ENCODE results near the gene MEOX2. TPM values are rescaled to one million over a fixed set of nuclear protein-coding genes. Genes with fewer than 3 reads are reported as not detected.
A peak's percentile ranks its signal among the peaks of the same experiment; 100 is the strongest.

The MEOX2 gene
- 17.1 TPM for total RNA-seq
- long read RNA-seq, transcript MEOX2-201 (3 exons, 2,500 nt) = major isoform, 18 of 19 reads
- long read RNA-seq, partial matches to known transcripts = 1 of 19 reads
- long read RNA-seq, other reads (novel, unspliced or antisense) = 0 of 19 reads

- DNase-seq = peak; percentile 68
- TF ChIP-seq CTCF (IDR thresholded peaks at IDR 0.05) = no peak
- H3K4me3 ChIP-seq = peak within 1 kb of the TSS; percentile 57
- peaks cover 42% of the 10 kb centered on the region for H3K27me3 ChIP-seq (ENCODE audit: low read depth)
- no peaks in the 10 kb centered on the region for H3K4me1 ChIP-seq
- no peaks in the 10 kb centered on the region for H3K9me3 ChIP-seq
- H3K27ac ChIP-seq = peak within 1 kb of the TSS; percentile 80
- H3K36me3 ChIP-seq = no peaks in the 10 kb centered on the region
- intact Hi-C loops (cut with DNase I) = no loop called here
- ATAC-seq = peak; percentile 81 to 91
Measured at GRCh38 chr7:15686295-15686956, at the start of gene MEOX2. MEOX2 (minus strand) TSS chr7:15686683; CDS start chr7:15686402, 281 bp downstream.

- no peak for ATAC-seq
- H3K27me3 ChIP-seq (ENCODE audit: low read depth) = no peaks in the 10 kb centered on the region
- no peak overlapping the region for H3K4me3 ChIP-seq
- no peaks in the 10 kb centered on the region for H3K4me1 ChIP-seq
- H3K9me3 ChIP-seq = no peaks in the 10 kb centered on the region
- H3K36me3 ChIP-seq = no peaks in the 10 kb centered on the region
- intact Hi-C loops (cut with DNase I) = no loop called here
- DNase-seq = no peak
- no peak for TF ChIP-seq CTCF (IDR thresholded peaks at IDR 0.05)
- no peak overlapping the region for H3K27ac ChIP-seq
Measured at GRCh38 chr7:15729746-15730145, 43.3 kb upstream of the MEOX2 start.

GRCh38 chr7:15725051-15725450, 38.6 kb upstream of the MEOX2 start:
- intact Hi-C loops (cut with DNase I) = no loop called here
- H3K9me3 ChIP-seq = no peaks in the 10 kb centered on the region
- no peak for TF ChIP-seq CTCF (IDR thresholded peaks at IDR 0.05)
- no peak overlapping the region for H3K4me3 ChIP-seq
- no peaks in the 10 kb centered on the region for H3K27me3 ChIP-seq (ENCODE audit: low read depth)
- peaks cover 4% of the 10 kb centered on the region for H3K4me1 ChIP-seq
- H3K27ac ChIP-seq = no peak overlapping the region
- DNase-seq (no peak), ATAC-seq (no peak)
- H3K36me3 ChIP-seq = no peaks in the 10 kb centered on the region

GRCh38 chr7:15723841-15724240, 37.4 kb upstream of the MEOX2 start:
- no peak for ATAC-seq
- Histone ChIP-seq H3K27me3 (ENCODE audit: low read depth) (no peaks in the 10 kb centered on the region), H3K27ac (no peak overlapping the region), H3K36me3 (no peaks in the 10 kb centered on the region), H3K9me3 (no peaks in the 10 kb centered on the region), H3K4me1 (peaks cover 4% of the 10 kb centered on the region), H3K4me3 (no peak overlapping the region)
- TF ChIP-seq CTCF (IDR thresholded peaks at IDR 0.05) = no peak
- DNase-seq = no peak
- intact Hi-C loops (cut with DNase I) = no loop called here

GRCh38 chr7:15720849-15721471, 34.5 kb upstream of the MEOX2 start:
- no peak for ATAC-seq

More at GRCh38 chr7:15720849-15721471, 34.5 kb upstream of the MEOX2 start:
- no peak overlapping the region for H3K4me3 ChIP-seq
- peak; percentile 68 for TF ChIP-seq CTCF (IDR thresholded peaks at IDR 0.05)
- H3K4me1 ChIP-seq = peaks cover 4% of the 10 kb centered on the region
- DNase-seq = no peak
- no peaks in the 10 kb centered on the region for H3K27me3 ChIP-seq (ENCODE audit: low read depth)
- no peak overlapping the region for H3K27ac ChIP-seq
- no peaks in the 10 kb centered on the region for H3K9me3 ChIP-seq
- intact Hi-C loops (cut with DNase I) = no loop called here
- no peaks in the 10 kb centered on the region for H3K36me3 ChIP-seq

Measured in lower lobe of right lung (tissue), 2 donors.